Activated T-cell treated with anti-CD3 and anti-CD28 coated beads for 48 hours (primary cell): ENCODE measurements around the gene IGFN1.
"Not testable (repeated sequence)": the region's sequence is repeated elsewhere in the genome, so short reads cannot be mapped to it uniquely, and the experiment has no call there.

ENCODE experiments used
- DNase-seq: peaks from one replicate; pipeline ENCODE4 v3.0.0-alpha.2; 2020; ENCODE audit warnings: low read depth

Gene IGFN1

DNA sequence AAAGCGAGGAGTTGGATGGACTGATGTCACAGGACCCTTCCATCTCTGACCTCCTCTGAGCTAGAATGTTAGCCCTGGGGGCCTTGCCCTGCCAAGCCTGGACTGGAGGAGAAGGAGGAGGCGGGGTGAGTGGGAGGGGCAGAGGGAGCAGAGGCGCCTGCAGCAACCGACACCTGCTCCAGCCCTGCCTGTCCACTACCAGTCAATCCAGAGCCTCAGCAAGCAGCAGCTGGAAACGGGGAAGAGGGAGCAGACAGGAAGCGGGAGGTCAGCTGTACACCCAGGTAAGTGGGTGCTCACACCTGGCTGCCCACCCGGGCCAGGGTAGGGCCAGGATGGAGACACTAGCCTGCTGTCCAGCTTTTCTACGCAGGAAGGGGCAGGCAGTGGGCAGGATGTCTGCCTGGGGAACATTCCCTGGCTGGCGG, at the start of gene IGFN1:
Gene IGFN1, plus strand, starts transcription at position 201 of the 428 bp plus-strand sequence. CDS start 2,470 bp downstream, outside the sequence.
- DNase-seq = no peak

DNA sequence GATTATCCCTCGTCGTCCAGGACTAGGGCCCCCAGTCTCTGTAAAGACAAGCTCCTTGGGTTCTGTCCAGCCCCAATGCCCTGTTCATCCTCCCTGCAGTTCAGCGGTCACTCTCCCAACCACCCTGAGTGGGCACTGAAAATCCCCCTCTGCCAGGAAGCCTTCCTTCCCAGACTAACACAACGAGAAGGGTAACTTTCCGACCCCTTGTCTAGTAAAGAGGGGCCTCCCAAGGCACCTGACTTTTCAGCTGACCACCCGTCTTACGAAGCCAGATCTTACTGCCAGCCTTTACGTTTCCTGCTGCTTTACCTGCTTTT, 49.7 kb upstream of the IGFN1 start:
- no peak for DNase-seq

DNA sequence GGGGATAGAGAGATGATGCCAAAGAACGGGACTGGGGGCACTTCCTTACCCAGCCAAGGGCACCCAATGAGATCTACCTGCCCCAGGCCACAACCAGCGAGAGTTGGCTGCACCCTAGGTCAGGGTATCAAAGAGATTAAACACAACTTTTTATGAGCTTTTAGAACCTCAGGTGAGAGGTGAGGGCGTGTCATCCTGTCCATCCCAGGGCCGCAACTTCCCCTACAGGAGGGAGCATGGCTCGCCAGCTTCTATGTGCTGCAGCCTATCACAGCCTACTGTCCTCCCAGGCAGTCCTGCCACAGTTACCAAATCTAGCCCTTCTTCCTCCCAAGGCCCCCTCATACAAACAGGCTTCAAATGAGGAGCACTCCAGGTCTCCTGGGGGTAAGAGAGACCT, 49.2 kb upstream of the IGFN1 start:
- no peak for DNase-seq

DNA sequence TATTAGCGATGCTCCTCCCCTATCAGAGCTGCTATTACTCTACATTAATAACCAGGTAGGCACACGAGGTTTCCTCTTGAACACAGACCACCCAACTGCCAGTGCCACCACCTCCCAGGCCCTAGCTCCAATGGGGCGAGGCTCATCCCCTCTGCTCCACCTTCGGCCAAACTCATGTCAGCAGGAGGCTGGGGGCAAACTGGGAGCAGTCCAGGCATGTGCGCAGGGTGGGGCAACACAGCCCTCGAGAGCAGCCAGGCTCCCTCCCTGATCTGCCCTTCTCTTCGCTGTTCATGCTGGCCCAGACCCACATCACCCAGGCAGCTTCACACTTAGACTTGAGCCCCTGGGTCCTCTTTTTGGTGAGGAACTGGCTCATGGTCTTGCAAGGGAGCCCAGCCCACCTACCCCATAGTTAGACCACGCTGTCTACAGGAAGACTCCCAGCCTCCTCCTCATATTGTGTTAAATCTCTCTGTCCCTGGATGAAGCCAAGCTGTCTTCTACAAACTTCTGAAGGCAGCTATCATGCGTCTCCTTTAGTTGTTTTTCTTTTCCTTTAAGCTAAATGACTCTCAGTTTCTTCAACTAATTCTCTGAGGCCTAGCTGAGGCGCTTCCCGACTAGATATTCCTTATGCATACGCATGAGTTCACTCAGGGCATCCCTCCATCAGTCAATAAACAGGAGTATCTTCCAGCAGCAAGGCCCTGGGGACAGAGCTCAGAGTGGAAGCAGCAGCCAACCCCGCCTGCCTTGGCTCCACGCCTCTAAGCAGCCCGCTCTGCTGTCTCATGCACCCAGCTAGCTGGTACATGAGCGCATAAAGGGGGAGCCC, 48.4 kb upstream of the IGFN1 start:
- DNase-seq = no peak

DNA sequence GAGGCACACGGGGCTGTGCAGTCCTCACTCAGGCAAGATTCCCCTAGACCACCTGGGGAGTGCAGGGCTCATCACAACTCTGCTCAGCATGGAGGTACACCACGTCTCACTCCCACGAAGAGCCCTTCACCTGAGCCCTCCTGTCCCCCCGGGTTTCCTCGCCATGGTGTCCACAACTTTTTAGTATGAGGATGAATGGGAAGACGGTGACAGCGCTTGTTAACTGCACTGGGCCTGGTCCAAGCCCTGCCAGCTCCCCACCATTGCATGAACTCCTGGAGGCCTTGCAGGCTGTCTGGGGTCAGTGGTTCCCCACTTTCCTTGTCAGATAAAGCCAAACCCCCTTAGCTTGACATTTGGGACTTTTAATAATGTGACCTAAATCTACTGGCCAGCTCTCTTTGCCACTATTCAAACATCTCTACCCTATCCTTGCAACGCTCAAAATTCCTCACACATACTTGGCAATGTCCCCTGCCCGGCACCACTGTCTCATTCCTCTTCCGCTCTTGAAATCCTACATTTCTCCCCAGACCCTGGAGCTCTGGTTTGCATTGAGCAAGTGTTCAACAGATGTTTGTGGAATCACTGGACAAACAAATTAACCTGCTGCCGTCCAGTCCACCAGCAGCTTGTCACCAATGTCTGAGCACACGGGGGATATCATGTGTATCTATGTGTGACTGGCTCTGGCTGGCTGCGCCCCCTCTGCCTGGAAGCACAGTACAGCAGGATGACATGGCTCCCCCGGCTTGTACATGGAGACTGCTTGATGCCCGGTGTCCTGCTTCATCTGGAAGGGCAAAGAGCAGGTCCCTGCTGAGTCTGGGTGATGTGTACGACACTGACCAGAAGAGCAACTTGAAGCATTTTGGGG, 47.5 kb upstream of the IGFN1 start:
- no peak for DNase-seq

DNA sequence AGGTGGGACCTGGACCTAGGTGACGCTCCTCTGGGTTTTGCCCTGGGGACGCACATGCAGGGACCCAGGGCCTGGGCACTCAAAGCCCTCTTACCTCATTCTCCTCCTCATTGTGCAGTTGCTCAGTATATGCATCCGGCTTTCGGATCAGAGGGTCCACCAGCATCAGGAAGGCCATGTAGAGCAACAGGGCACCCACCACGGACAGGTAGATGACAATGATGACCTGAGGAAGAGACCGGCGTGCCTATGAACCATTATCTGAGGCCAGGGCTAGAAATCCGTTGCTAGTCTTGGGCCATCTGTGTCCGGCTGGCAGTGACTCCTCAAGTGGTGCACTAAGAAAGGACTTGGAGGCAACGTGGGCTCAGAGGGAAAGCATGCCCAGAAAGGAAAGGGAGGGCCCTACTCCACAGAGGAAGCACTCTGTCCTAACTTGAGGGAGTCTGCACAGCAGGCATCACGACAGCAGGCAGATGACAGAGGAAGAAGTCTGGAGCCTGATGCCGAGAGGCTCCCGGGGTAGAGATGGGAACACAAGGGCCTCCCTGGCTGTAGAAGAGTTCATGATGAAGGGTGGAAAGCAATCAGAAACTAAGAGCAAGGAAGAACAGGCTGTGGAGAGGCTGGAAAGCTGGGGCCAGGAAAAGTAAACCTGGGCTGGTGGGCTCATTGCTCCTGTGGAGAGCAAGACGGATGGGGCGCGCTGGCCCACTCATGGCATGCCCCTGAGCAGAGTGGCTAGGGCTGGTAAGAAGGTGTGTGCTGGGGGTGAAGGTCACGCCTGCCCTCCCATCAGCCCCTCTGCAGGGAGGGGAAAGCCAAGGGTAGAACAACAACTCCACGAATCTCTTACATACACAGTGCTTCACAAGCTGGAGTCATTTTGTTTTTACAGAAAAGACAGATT, 46.6 kb upstream of the IGFN1 start:
- DNase-seq = no peak

DNA sequence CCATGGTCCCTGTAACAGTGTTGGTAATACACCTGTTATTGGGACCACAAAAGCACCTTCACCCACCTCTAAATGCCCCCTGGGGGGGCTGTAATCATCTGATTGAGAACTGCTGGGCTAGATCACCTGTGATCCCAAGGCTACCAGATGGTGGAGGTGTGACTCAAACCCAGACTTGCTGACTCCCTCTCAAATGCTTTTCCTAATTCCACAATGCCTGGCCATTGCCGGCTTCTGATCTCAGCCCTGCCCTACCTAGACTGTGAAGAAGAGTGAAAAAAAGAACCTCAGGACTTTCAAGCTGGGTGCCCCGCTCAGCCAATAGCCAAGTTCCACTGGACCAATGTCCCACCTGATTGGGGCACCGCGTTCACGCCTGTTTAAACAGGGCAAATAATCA, 45.9 kb upstream of the IGFN1 start:
- no peak for DNase-seq

DNA sequence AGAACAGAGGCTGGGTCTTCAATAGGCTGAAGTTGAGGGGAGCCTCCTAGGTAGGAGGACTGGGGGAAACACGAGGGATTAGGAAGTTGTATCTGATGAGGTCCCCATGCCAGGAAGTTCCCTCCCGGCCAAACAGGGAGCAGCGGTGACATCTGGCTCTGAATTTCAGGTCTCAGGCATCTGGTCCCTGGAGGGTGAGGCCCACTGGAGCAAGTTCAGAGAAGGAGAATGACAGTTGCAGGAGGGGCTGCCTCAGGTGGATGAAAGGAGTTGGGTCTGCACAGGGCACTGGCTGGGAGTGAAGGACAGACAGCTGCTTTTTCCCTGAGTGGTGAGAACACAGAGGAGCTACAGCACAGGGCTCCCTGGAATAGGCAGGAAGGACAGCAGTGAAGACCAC, 45.5 kb upstream of the IGFN1 start:
- no peak for DNase-seq

DNA sequence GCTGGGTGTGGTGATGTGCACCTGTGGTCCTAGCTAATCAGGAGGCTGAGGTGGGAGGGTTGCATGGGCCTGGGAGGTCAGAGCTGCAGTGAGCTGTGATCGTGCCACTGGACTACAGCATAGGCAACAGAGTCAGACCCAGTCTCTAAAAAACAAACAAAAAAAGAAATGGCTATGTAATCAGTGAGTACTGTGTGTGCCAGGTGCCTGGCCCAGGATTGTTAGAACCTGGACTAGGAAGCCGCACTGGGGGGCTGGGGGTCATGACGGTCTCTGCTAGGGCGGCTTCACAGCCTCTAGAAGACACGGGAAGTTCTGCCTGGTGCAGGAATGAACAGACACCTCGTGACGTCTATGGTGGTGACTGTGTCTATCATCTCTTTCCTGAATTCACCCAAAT, 44.8 kb upstream of the IGFN1 start:
- no peak for DNase-seq

DNA sequence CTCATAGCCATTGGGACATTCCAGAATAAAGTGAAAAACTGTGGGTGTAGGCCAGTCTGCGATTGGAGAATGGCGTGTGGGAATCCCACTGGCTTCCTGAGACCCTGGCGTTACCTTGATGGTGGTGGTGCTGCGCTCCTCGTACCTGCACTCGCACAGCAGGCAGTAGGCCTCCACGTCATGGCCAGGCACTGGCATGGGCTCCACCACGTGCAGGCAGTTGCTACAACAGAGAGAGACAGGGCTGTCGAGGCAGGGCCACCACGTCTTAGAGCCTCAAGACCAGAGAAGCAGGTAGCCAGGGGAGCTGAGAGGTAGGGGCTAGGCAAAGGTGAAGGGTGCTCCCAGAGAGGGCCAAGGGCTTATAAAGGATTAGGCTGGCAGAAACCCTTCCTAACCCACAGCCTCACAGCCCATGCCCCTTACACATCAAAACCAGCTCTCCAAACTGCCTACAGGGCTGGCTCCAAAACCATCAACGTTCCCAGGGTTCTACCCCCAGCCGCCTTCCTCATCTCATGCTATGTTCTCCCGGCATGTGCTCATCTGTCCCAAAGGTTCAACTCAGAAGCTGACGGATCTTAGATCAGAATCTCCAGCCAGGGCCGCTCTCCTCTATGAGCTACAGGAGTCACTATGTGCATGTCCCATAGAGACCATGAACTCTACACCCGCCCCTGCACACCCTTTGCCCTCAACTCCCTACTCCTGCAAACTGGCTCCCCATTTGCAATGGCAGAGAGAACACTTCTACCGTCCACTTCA, 43.8 kb upstream of the IGFN1 start:
- DNase-seq = no peak

DNA sequence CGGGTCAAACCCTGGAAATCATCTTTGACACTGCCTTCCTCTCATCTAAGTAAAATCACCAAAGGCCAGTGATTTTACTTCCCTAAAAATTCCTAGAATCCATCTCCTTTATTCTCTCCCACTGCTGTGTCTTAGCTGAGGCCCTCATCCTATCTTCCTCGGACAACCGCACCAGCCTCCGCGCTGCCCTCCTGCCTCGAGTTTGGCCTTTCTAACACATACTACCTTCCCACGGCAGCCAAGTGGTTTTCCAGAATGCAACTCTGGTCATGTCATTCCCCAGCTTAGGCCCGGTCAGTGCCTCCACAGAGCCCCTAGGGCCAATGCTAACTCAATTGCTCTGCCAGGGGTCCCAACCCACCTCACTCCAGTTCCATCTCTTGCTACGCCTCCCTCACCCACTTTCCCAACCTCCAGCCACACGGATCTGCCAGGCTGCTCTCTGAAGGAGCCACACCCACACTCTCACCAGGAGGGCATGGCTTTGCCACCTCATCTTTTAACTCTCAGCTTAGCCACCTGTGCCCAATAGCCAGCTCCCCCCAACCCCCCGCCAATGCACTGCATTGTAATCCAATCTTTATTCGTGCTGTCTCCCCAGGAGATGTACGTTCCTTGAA, 43.1 kb upstream of the IGFN1 start:
- no peak for DNase-seq

DNA sequence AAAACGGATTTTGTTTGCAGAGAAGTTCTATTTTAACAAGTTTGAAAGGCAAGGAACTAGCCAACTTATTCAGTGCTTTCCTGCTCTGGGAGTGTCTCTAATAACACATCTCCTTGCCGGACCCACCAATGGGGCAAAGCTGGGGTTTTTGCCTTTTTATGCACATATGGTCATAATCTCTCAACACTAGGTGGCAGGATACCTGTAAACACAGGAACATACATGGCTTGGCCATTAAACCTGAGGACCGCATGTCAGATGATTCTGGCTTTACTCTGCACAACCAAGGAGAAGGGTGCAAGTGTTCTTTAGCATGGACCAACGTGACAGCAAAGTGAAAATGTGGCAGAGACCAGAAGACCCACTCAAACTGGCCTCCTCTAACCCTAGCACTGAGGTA, 41.2 kb upstream of the IGFN1 start:
- no peak for DNase-seq

DNA sequence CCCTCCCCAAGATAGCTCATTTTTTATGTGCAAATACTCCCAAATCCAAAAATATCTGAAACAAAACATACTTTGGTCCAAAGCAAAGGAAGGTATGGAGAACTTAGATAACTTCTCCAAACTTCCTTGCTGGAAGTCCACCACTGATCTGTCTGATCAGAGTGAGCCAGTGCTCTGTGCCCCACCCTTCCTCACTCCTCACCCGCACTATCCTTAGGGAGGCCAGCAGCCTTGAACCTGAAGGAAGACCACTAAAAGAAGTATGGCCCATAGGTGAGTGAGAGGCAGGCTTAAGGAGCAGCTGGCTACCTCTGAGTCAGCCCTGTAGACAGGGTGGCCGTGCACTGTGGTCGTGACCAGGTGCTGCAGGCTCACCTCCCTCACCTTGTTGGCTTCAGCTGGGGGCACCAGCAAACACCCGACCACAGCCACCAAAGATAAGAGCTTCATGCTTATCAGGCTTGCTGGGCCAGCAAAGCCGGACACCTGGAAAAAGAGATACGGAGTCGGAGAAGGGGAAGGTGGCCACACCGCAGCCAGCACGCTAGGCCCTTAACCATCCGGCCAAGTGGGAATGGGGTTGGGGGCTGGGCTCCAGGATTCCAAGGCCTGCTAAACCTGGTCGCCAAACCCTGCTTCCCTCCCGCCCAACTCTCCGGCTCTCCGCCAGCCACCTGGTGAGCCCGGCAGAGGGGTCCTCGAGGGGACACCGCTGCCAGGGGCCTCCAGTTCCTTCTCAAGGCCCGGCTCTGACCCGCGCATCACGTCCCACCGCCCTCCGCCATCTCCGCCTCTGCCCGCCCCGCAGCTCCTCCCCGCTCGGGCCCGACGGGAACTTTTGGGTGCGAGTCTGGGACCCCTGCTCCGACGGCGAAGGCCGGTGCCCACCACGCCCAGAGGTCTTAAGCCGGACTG, 36.9 kb upstream of the IGFN1 start:
- DNase-seq = no peak

DNA sequence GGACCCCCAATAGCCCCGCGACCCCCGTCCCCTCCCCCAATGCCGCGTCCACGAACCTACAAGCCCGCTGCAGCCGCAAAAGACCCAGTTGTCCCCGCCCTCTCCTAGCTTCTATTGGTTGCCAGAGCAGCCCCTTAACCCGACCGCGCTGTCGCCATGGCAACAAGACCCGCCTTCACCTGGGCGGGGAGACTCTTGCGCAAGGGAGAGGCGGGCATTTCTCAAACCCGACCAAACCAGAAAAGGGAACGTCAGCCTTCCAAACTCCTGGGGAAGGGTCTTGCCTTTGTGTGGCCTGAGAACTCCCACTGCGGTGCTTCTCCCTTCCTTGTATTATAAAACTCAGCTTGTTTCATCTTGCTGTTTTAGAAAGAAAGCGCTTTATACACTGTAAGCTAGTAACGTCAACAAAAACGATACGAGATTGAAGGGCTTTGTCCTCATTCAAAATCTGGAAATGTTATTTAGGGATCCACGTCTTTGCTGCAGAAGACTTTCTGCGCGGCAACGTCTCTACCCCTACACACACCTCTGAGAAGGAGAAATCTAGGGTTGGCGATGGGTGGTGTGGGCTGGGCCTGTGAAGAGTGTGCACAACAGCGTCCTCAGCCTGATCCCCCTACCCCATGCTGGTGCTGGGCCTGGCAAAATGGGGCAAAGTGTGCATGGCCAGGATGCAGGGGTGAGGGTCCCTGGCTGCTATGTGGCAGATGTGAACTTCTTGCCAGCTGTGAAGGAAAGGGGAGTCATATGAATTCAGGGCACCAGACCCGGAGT, 36.0 kb upstream of the IGFN1 start, which contains the start of gene TMEM9:
Gene TMEM9, minus strand, starts transcription at position 86 of the 777 bp plus-strand sequence. CDS start 551 bp downstream, outside the sequence.
- peak; percentile 95 for DNase-seq

DNA sequence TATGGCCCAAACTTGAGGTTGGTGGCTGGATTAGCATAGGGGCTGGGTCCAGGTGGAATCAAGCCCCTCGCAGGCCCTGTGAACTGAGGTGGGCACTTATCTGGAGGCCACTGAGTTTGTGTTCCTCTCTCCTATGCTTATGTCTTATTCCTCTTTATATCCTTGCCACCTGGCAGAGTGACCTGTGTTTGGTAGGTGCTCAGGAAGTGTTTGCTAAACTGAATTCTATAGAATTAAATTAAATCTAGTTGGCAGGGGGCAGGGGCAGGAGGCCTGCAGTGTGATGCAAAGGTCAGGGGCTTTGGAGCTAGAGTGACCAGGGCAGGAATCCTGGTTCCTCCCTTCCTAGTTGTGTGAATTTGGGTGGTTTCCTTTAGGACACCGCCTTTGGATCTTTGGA, 35.3 kb upstream of the IGFN1 start:
- DNase-seq = no peak

DNA sequence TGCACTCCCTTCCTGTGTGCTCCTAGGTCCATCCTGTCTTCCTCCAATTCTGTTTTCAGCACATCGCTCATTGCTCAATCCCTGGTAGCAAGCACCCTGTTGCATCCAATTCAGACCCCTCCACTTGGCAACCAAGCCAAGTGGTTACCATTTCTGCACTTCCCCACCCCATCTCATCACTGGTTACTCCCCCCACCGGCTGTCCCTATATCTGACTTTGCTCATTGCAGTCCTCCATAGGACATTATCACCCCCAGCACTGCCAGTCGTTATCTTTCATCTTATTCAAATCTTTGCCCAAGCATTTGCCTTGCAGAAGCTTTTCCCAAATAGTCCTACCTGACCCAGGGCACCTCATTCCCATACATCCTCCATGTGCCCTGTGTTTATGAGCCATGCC, 34.3 kb upstream of the IGFN1 start:
- no peak for DNase-seq

DNA sequence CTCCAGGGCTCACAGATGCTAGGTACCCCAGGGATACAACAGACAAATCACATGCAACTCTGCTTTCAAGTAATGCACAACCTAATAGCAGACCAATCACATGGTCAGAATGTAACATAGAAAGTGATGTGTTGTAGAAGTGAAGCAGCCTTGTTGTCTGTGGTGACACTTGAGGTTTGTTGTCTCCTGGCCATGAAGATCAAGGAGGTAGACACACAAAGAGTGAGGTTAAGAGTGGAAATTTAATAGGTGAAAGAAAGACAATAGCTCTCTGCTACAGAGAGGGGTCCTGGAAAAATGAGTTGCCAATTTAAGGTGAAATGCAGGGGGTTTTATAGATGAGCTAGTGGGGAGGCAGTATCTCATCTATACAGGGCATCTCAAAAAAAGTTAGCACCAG, 33.8 kb upstream of the IGFN1 start:
- DNase-seq = no peak

DNA sequence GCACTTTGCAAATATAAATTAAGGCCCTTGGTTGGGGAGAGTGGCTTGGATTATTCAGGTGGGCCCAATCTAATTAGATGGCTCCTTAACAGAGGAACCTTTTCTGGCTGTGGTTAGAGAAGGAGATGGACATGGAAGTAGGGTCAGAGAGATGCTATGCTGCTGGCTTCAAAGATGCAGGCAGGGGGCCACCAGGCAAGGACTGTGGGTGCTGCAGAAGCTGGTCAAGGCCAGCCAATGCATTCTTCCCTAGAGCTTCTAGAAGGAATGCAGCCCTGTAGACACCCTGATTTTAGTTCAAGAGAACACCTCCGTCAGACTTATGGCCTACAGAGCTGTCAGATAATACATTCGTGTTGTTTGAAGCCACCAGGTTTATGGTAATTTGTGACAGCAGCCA, 32.7 kb upstream of the IGFN1 start:
- DNase-seq = no peak

DNA sequence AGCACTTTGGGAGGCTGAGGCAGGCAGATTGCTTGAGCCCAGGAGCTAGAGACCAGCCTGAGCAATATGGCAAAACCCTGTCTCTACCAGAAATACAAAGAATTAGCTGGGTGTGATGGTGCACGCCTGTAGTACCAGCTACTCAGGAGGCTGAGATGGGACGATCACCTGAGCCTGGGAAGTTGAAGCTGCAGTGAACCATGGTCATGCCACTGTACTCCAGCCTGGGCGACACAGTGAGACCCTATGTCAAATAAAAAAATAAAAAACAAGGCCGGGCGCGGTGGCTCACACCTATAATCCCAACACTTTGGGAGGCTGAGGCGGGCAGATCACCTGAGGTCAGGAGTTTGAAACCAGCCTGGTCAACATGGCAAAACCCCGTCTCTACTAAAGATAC, 27.6 kb upstream of the IGFN1 start:
- DNase-seq = not testable (repeated sequence)
